ENCODE results near the gene INAVA. TPM values are rescaled to one million over a fixed set of nuclear protein-coding genes. Genes with fewer than 3 reads are reported as not detected.
"Not testable (repeated sequence)": the region's sequence is repeated elsewhere in the genome, so short reads cannot be mapped to it uniquely, and the experiment has no call there.

INAVA gene
- total RNA-seq, 1 experiment from 2014 or later: 1.1 TPM

DNA sequence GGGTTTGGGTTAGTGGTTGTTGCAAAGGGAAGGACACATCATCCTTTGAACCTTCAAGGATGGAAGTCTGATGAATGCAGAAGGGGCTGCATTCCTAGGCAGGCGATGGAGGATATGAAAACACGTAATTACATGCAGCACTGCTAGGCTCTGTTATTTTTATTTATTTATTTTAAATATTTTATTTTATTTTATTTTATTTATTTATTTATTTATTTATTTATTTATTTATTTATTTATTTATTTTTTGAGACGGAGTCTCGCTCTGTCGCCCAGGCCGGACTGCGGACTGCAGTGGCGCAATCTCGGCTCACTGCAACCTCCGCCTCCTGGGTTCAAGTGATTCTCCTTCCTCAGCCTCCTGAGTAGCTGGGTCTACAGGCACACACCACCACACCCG, 69.2 kb downstream of the INAVA start:
- DNase-seq (ENCODE audit: low spot score): not testable (repeated sequence)

Other genes starting within 250 kb of the INAVA start
- gene DDX59, start 225.0 kb upstream of the INAVA start, total RNA-seq (2014; rRNA removed; shearing (Covaris generic)): 16.3 and 18.8 TPM in 2 replicates
- 15.5 and 19.5 TPM in 2 replicates for gene CAMSAP2, start 156.0 kb upstream of the INAVA start, total RNA-seq (2014; rRNA removed; shearing (Covaris generic))
- not detected in 2 replicates for gene GPR25, start 21.9 kb upstream of the INAVA start, total RNA-seq (2014; rRNA removed; shearing (Covaris generic))
- gene KIF21B, start 128.8 kb downstream of the INAVA start, total RNA-seq (2014; rRNA removed; shearing (Covaris generic)): 2.1 and 2.4 TPM in 2 replicates
- not detected in 2 replicates for gene CACNA1S, start 217.5 kb downstream of the INAVA start, total RNA-seq (2014; rRNA removed; shearing (Covaris generic))
- gene ASCL5, start 232.3 kb downstream of the INAVA start, total RNA-seq (2014; rRNA removed; shearing (Covaris generic)): not detected in 2 replicates